ENCODE data around the gene SWAP70. TPM values are rescaled to one million over a fixed set of nuclear protein-coding genes. Genes with fewer than 3 reads are reported as not detected.

Gene SWAP70
- total and polyA plus RNA-seq, 10 of the 15 experiments (the other 5 are each of a cell fraction or from before 2014, with no cell fraction given): 20.6 to 62.4 (median 41.7) TPM

- BruUV-seq (replicated peaks): no TSS peak
- no peak for FAIRE-seq
- peak overlapping the region; percentile 51; the same call in 1 of the 2 replicates for H3K4me3 ChIP-seq
- H3K9ac ChIP-seq (ENCODE audit: control insufficient read depth, insufficient read depth, low read length): 0 out of 2 replicates have a peak overlapping the region, but pooled peaks have one; percentile 29
- ChIA-PET SMC1A (ENCODE audit: uncharacterized antibody, unreplicated experiment) (interaction anchor here (0.7 to 5.5 kb wide), 11 partner anchors 9 to 87 kb away, joined by 3 to 52 read pairs (median 4); no protein-coding TSS in a partner anchor), RAD21 (ENCODE audit: unreplicated experiment) (interaction anchor here (0.7 to 1.7 kb wide), 4 partner anchors 9 to 74 kb away, joined by 3 to 8 read pairs (median 3); no protein-coding TSS in a partner anchor), POLR2A (interaction anchor here (0.7 to 2.1 kb wide), 8 partner anchors 9 to 59 kb away, joined by 3 to 5 read pairs (median 3); no protein-coding TSS in a partner anchor), CTCF (interaction anchor here (1.8 to 5.4 kb wide), 2 partner anchors 32 to 60 kb away, joined by 4 to 26 read pairs; no protein-coding TSS in a partner anchor)
- WGBS (ENCODE audit: insufficient coverage, insufficient replicate concordance, low lambda C conversion rate, missing lambda C conversion rate): 75% methylated on average over 2 of the region's 2 CpGs
- H3K4me2 ChIP-seq (ENCODE audit: control insufficient read depth, insufficient read depth): peak overlapping the region; percentile 68
- DNase-seq (ENCODE audit: low read depth, low spot score): no peak
- ATAC-seq: 0 out of 3 replicates have a peak, but pooled peaks have one; percentile 3
- no peaks in the 10 kb centered on the region for H3K27me3 ChIP-seq (replicated peaks in 1 of 2; ENCODE audit: control insufficient read depth in 2 of 2, insufficient read depth in 2 of 2, low read length in 1 of 2)
- H3K4me1 ChIP-seq (ENCODE audit: control insufficient read depth, insufficient read depth, low read length): peaks cover 56% of the 10 kb centered on the region
- intact Hi-C loops (cut with micrococcal nuclease; ENCODE audit: unreplicated experiment) (no loop called here), in situ Hi-C loops (cut with MboI) (no loop called here)
- H4K20me1 ChIP-seq (ENCODE audit: control insufficient read depth, insufficient read depth): no peaks in the 10 kb centered on the region
- H3K9me3 ChIP-seq (replicated peaks; ENCODE audit: control insufficient read depth, insufficient read depth, low read length): no peaks in the 10 kb centered on the region
- peak overlapping the region; percentile 81 for H3K27ac ChIP-seq (ENCODE audit: control insufficient read depth, insufficient read depth)
- no peak overlapping the region for H2AFZ ChIP-seq (ENCODE audit: control insufficient read depth, low read depth, low read length)
- H3K79me2 ChIP-seq (ENCODE audit: control insufficient read depth, insufficient read depth, low read length): peaks cover 90% of the 10 kb centered on the region
- H3K36me3 ChIP-seq (ENCODE audit: control insufficient read depth in 2 of 2, insufficient read depth in 2 of 2, low read length in 1 of 2): 0 out of 4 replicates have a peak, but pooled peaks cover 0 to 5% of the 10 kb centered on the region in 2 experiments
- TF ChIP-seq, protein P1, sequence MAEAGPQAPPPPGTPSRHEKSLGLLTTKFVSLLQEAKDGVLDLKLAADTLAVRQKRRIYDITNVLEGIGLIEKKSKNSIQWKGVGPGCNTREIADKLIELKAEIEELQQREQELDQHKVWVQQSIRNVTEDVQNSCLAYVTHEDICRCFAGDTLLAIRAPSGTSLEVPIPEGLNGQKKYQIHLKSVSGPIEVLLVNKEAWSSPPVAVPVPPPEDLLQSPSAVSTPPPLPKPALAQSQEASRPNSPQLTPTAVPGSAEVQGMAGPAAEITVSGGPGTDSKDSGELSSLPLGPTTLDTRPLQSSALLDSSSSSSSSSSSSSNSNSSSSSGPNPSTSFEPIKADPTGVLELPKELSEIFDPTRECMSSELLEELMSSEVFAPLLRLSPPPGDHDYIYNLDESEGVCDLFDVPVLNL (IDR thresholded peaks at IDR 0.05; ENCODE audit: low read depth, low read length): no peak
- TF ChIP-seq ZNF384 (IDR thresholded peaks at IDR 0.05; ENCODE audit: borderline replicate concordance, low read depth, low read length): no peak
- no peak for TF ChIP-seq TBL1XR1 (IDR thresholded peaks at IDR 0.05; ENCODE audit: low read depth, low read length)
- TF ChIP-seq CREB1 (IDR thresholded peaks at IDR 0.05; ENCODE audit: low read depth): no peak
- no peak for TF ChIP-seq MYB (IDR thresholded peaks at IDR 0.05; ENCODE audit: borderline replicate concordance, low read depth, low read length)
- no peak for TF ChIP-seq IKZF2 (IDR thresholded peaks at IDR 0.05)
- no peak for TF ChIP-seq BHLHE40 (IDR thresholded peaks at IDR 0.05; ENCODE audit: borderline replicate concordance in 1 of 2, low read depth in 2 of 2, low read length in 1 of 2)
- TF ChIP-seq PKNOX1 (IDR thresholded peaks at IDR 0.05): no peak
- TF ChIP-seq BRCA1 (IDR thresholded peaks at IDR 0.05; ENCODE audit: low read depth, low read length): no peak
- TF ChIP-seq CHD1 (IDR thresholded peaks at IDR 0.05; ENCODE audit: low read depth, low read length): no peak
- TF ChIP-seq GATAD2B (conservative IDR thresholded peaks at IDR 0.05; ENCODE audit: low read depth): no peak
- no peak for TF ChIP-seq PBX3 (IDR thresholded peaks at IDR 0.05; ENCODE audit: insufficient replicate concordance, low read depth, low read length)
- no peak for TF ChIP-seq PRDM15 (CRISPR knock-in tag; IDR thresholded peaks at IDR 0.05)
Observed at GRCh38 chr11:9687711-9688477, 24.0 kb downstream of the SWAP70 start.

Data from GM12878 (cell line).